ENCODE measurements around the gene TANK. TPM values are rescaled to one million over a fixed set of nuclear protein-coding genes. Genes with fewer than 3 reads are reported as not detected.
"Not testable (repeated sequence)": the region's sequence is repeated elsewhere in the genome, so short reads cannot be mapped to it uniquely, and the experiment has no call there.

Gene TANK
- total and polyA plus RNA-seq, 2 donors (not counting 1 experiment from before 2014, with no cell fraction given): 96.4 to 104 TPM

DNA sequence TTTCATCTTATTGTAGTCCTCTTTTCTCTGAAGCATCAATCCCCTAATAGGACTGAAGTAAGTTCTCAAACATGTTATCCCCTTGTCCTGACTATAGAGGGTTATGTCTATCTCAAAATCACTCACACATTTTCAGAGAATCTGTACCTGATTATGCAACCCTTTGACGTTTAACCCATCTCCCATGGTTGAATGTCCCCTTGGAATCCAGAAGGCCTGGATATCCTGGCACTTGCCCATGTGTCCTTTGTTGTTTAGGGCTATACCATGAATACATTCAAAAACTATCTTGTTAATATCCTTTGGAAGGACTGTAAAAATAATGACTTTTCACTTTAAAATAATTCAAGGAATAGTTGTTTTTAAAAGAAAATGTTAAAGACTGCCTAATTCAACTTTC is 81.7 kb downstream of the TANK start:
- no peaks in the 10 kb centered on the region for H3K36me3 ChIP-seq (ENCODE audit: control insufficient read depth, insufficient read depth, low read length)
- peaks cover 3% of the 10 kb centered on the region for H3K4me1 ChIP-seq (ENCODE audit: control insufficient read depth, extremely low read depth, insufficient read depth, low read length)
- H3K9ac ChIP-seq (ENCODE audit: insufficient read depth, low read length): no peak overlapping the region
- no peak overlapping the region for H3K4me2 ChIP-seq (ENCODE audit: extremely low read depth, insufficient read depth, low read length)
- peaks cover 1% of the 10 kb centered on the region for H3K27me3 ChIP-seq (ENCODE audit: control insufficient read depth, insufficient read depth, low read length)
- H3K4me3 ChIP-seq (replicated peaks in 1 of 4; ENCODE audit: control extremely low read depth in 1 of 4, insufficient read depth in 1 of 4, low read depth in 3 of 4, low read length in 4 of 4): no peak overlapping the region
- H3K79me2 ChIP-seq (ENCODE audit: control insufficient read depth, insufficient read depth, low read length): no peaks in the 10 kb centered on the region
- no peak overlapping the region for H3K27ac ChIP-seq (ENCODE audit: insufficient read depth, low read length)
- H2AFZ ChIP-seq (ENCODE audit: low read length): no peak overlapping the region
- no peak for TF ChIP-seq EZH2 (IDR thresholded peaks at IDR 0.05; ENCODE audit: low read length, missing control alignments)
- TF ChIP-seq, protein P1, sequence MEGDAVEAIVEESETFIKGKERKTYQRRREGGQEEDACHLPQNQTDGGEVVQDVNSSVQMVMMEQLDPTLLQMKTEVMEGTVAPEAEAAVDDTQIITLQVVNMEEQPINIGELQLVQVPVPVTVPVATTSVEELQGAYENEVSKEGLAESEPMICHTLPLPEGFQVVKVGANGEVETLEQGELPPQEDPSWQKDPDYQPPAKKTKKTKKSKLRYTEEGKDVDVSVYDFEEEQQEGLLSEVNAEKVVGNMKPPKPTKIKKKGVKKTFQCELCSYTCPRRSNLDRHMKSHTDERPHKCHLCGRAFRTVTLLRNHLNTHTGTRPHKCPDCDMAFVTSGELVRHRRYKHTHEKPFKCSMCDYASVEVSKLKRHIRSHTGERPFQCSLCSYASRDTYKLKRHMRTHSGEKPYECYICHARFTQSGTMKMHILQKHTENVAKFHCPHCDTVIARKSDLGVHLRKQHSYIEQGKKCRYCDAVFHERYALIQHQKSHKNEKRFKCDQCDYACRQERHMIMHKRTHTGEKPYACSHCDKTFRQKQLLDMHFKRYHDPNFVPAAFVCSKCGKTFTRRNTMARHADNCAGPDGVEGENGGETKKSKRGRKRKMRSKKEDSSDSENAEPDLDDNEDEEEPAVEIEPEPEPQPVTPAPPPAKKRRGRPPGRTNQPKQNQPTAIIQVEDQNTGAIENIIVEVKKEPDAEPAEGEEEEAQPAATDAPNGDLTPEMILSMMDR (conservative IDR thresholded peaks at IDR 0.05 in 1 of 2, IDR thresholded peaks at IDR 0.05 in 1 of 2; ENCODE audit: low read depth in 1 of 2, low read length in 2 of 2): no peak
- H4K20me1 ChIP-seq (ENCODE audit: control insufficient read depth, extremely low read depth, insufficient read depth, low read length): no peaks in the 10 kb centered on the region
- no peaks in the 10 kb centered on the region for H3K9me3 ChIP-seq (ENCODE audit: control insufficient read depth, insufficient read depth, low read depth, low read length)
- no peak for DNase-seq (ENCODE audit: low read depth in 2 of 2)

- Histone ChIP-seq H3K4me3 (replicated peaks in 1 of 4; ENCODE audit: control extremely low read depth in 1 of 4, insufficient read depth in 1 of 4, low read depth in 3 of 4, low read length in 4 of 4) (no peak overlapping the region), H3K27me3 (ENCODE audit: control insufficient read depth, insufficient read depth, low read length) (peaks cover 2% of the 10 kb centered on the region), H3K4me2 (ENCODE audit: extremely low read depth, insufficient read depth, low read length) (no peak overlapping the region), H3K9ac (ENCODE audit: insufficient read depth, low read length) (no peak overlapping the region), H3K36me3 (ENCODE audit: control insufficient read depth, insufficient read depth, low read length) (no peaks in the 10 kb centered on the region), H4K20me1 (ENCODE audit: control insufficient read depth, extremely low read depth, insufficient read depth, low read length) (no peaks in the 10 kb centered on the region), H3K4me1 (ENCODE audit: control insufficient read depth, extremely low read depth, insufficient read depth, low read length) (no peaks in the 10 kb centered on the region), H2AFZ (ENCODE audit: low read length) (no peak overlapping the region), H3K9me3 (ENCODE audit: control insufficient read depth, insufficient read depth, low read depth, low read length) (no peaks in the 10 kb centered on the region), H3K27ac (ENCODE audit: insufficient read depth, low read length) (no peak overlapping the region), H3K79me2 (ENCODE audit: control insufficient read depth, insufficient read depth, low read length) (no peaks in the 10 kb centered on the region)
- DNase-seq (ENCODE audit: low read depth in 2 of 2): no peak
- no peak for TF ChIP-seq EZH2 (IDR thresholded peaks at IDR 0.05; ENCODE audit: low read length, missing control alignments)
- TF ChIP-seq, protein P1 (conservative IDR thresholded peaks at IDR 0.05 in 1 of 2, IDR thresholded peaks at IDR 0.05 in 1 of 2; ENCODE audit: low read depth in 1 of 2, low read length in 2 of 2): no peak
These were observed 83.1 kb downstream of the TANK start for GRCh38 chr2:161243312-161243711.

DNA sequence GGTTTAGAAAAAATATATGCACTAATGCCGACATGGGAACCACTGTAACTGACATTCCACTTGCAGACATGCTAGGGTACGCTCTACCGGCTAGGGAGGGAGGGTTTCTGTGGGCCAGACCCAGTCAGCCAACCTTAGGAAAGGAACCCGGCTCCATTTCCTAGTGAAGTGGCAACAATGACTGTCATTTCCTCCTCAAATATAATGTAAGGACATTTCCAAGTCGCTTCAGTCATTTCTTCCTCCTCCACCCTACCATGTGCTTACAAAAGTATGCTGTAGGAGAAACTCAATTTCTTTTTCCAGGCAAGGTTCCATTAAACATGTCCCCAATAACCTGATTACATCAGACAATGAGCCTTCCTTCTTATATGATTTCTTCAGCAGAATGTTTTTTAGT is 83.7 kb downstream of the TANK start:
- no peaks in the 10 kb centered on the region for H3K9me3 ChIP-seq (ENCODE audit: control insufficient read depth, insufficient read depth, low read depth, low read length)
- no peak overlapping the region for H3K4me2 ChIP-seq (ENCODE audit: extremely low read depth, insufficient read depth, low read length)
- H2AFZ ChIP-seq (ENCODE audit: low read length): no peak overlapping the region

GRCh38 chr2:161244387-161245260 is 84.4 kb downstream of the TANK start:
- not testable (repeated sequence) for H3K4me1 ChIP-seq (ENCODE audit: control insufficient read depth, extremely low read depth, insufficient read depth, low read length); H3K9ac ChIP-seq (ENCODE audit: insufficient read depth, low read length); DNase-seq (ENCODE audit: low read depth in 2 of 2); H4K20me1 ChIP-seq (ENCODE audit: control insufficient read depth, extremely low read depth, insufficient read depth, low read length); H3K27ac ChIP-seq (ENCODE audit: insufficient read depth, low read length); H3K4me2 ChIP-seq (ENCODE audit: extremely low read depth, insufficient read depth, low read length); H3K4me3 ChIP-seq (replicated peaks in 1 of 4; ENCODE audit: control extremely low read depth in 1 of 4, insufficient read depth in 1 of 4, low read depth in 3 of 4, low read length in 4 of 4); H3K9me3 ChIP-seq (ENCODE audit: control insufficient read depth, insufficient read depth, low read depth, low read length); H3K27me3 ChIP-seq (ENCODE audit: control insufficient read depth, insufficient read depth, low read length); H3K36me3 ChIP-seq (ENCODE audit: control insufficient read depth, insufficient read depth, low read length); H3K79me2 ChIP-seq (ENCODE audit: control insufficient read depth, insufficient read depth, low read length); H2AFZ ChIP-seq (ENCODE audit: low read length)

More for the DNA sequence above, 83.7 kb downstream of the TANK start:
- H3K79me2 ChIP-seq (ENCODE audit: control insufficient read depth, insufficient read depth, low read length): no peaks in the 10 kb centered on the region
- TF ChIP-seq, protein P1 (conservative IDR thresholded peaks at IDR 0.05 in 1 of 2, IDR thresholded peaks at IDR 0.05 in 1 of 2; ENCODE audit: low read depth in 1 of 2, low read length in 2 of 2): no peak
- no peak for TF ChIP-seq EZH2 (IDR thresholded peaks at IDR 0.05; ENCODE audit: low read length, missing control alignments)
- H3K9ac ChIP-seq (ENCODE audit: insufficient read depth, low read length): no peak overlapping the region
- H4K20me1 ChIP-seq (ENCODE audit: control insufficient read depth, extremely low read depth, insufficient read depth, low read length): no peaks in the 10 kb centered on the region
- no peak overlapping the region for H3K4me3 ChIP-seq (replicated peaks in 1 of 4; ENCODE audit: control extremely low read depth in 1 of 4, insufficient read depth in 1 of 4, low read depth in 3 of 4, low read length in 4 of 4)
- H3K27ac ChIP-seq (ENCODE audit: insufficient read depth, low read length): no peak overlapping the region
- H3K27me3 ChIP-seq (ENCODE audit: control insufficient read depth, insufficient read depth, low read length): peaks cover 2% of the 10 kb centered on the region
- no peaks in the 10 kb centered on the region for H3K36me3 ChIP-seq (ENCODE audit: control insufficient read depth, insufficient read depth, low read length)
- no peaks in the 10 kb centered on the region for H3K4me1 ChIP-seq (ENCODE audit: control insufficient read depth, extremely low read depth, insufficient read depth, low read length)
- no peak for DNase-seq (ENCODE audit: low read depth in 2 of 2)

Measured in fibroblast of lung (primary cell).